NAMALWA (cell line): ENCODE measurements around the gene PNKD.

Experiments used
- DNase-seq: peaks from one replicate; pipeline ENCODE4 v3.0.0-alpha.2; 2015; ENCODE audit warnings: low spot score

Gene PNKD

DNA sequence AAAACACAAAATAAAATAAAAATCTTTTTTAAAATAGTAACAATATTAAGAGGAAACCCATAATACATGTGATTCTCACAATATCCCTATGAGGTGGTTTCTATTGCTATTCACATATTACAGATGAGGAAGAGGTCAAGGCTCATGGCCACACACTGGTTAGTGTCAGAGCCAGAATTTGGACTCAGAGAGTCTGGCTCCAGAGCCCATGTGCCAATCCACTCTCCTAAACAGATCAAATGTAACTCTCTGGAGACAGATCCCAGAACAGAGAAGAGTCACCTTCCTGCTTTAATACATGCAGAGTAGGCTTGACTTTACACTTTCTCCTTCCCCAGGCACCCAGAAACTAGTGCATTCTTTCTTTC is 101.6 kb downstream of the PNKD start:
- DNase-seq, result no peak

DNA sequence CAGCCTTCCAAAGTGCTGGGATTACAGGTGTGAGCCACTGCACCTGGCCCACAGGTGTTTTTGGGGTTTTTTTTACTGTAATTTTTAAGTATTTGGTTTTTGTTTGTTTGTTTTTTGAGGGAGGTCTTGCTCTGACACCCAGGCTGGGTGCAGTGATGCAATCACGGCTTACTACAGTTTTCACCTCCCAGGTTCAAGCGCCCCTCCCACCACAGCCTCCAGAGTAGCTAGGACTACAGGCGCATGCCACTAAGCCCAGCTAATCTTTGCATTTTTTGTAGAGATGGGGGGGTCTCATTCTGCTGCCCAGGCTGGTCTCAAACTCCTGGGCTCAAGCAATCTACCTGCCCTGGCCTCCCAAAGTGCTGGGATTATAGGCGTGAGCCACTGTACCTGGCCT is 104.5 kb downstream of the PNKD start:
- no peak for DNase-seq

- DNase-seq, result no peak
Observed at GRCh38 chr2:218375212-218375611, 104.9 kb downstream of the PNKD start.

GRCh38 chr2:218378053-218378452 is 107.7 kb downstream of the PNKD start:
- no peak for DNase-seq

DNA sequence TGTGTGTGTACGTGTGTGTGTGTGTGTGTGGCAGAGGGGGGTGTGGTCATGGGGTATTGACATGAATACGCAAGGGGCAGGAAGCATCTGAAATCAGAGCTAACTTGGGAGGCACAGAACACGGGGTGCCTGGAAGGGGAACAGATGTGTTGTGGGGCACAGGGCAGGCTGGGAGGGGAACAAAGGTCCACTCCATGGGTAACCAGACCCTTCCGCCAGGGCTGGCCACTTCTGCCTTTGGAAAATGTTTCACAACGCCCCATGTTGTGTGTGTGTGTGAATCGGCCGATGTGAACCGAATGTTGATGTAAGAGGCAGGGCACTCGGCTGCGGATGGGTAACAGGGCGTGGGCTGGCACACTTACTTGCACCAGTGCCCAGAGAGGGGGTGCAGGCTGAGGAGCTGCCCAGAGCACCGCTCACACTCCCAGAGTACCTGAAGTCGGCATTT is 111.6 kb downstream of the PNKD start, which contains the start of gene SLC11A1:
Gene SLC11A1, plus strand, starts transcription at position 358 of the 451 bp plus-strand sequence. CDS start 96 bp downstream, outside the sequence.
- DNase-seq, result no peak

GRCh38 chr2:218382785-218383184 is 112.5 kb downstream of the PNKD start:
- no peak for DNase-seq

DNA sequence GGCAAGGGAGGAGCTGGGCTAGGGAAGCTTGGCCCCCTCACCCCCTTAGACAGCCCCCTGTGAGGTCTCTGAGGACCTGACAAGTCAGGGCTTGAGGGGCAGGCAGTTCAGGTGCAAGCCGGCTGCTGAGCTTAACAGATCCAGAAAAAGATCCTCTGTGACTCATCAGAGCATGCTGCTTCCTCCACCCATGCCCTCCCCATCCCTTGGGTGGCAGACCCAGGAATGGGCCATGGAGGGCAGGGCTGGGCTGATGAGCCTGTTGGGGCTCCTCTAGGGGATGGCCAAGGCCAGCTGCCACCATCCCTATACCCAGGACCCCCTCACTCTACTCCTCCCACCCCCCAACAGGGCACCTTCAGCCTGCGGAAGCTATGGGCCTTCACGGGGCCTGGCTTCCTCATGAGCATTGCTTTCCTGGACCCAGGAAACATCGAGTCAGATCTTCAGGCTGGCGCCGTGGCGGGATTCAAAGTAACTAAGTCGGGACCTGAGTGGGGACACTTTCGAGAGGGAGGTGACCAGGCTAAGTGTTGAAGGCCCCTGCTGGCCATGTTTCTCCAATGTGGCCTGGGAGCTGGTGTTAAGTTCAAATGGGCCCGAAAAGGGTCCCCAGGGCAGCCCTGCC is 113.7 kb downstream of the PNKD start:
- no peak for DNase-seq

GRCh38 chr2:218384975-218385374 is 114.7 kb downstream of the PNKD start:
- no peak for DNase-seq

DNA sequence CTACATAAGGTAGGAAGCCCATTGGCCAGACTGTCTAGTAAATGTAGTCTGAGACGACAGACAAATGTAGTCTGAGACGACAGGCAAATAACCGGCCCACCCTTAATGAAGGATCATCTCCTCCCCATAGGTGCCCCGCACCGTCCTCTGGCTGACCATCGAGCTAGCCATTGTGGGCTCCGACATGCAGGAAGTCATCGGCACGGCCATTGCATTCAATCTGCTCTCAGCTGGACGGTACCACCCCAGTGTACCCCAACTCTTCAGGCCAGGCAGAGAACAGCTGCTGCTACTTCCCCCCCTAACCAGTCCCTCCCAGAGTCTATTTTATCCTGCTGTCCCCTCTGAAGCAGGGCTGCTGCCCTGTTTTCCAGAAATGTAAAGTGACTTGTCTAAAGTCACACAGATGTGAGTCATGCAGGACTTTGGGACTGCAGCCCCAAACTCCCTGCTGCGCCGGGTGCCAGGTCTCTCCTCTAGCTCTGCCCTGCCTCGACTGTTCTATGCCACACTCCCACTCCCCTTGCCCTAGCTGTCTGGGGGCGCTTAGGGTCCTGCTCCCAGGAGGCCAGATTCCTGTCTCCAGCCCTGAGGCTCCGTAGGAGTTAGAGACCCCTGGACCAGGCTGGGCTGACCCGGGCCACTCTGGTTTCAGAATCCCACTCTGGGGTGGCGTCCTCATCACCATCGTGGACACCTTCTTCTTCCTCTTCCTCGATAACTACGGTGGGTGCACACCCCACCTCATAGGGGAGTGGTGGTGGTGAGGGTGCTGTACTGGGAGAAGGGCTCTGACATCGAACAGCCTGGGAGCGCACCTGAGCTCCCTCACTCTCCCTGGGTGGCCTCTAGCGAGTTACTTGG is 116.4 kb downstream of the PNKD start:
- no peak for DNase-seq

GRCh38 chr2:218387369-218388194 is 117.3 kb downstream of the PNKD start:
- peak; percentile 20 for DNase-seq

GRCh38 chr2:218389333-218390150 is 119.2 kb downstream of the PNKD start:
- no peak for DNase-seq

DNA sequence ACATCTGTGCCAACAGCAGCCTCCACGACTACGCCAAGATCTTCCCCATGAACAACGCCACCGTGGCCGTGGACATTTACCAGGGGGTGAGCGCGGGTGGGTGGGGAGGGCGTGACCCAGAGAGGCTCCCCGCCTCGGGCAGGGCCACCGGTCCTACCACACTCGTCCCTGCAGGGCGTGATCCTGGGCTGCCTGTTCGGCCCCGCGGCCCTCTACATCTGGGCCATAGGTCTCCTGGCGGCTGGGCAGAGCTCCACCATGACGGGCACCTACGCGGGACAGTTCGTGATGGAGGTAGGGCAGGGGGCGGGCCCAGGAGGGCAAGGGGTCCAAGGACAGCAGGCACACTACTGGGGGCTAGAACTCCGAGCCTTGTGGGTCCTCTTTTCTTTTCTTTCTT is 120.9 kb downstream of the PNKD start:
- DNase-seq, result no peak

DNA sequence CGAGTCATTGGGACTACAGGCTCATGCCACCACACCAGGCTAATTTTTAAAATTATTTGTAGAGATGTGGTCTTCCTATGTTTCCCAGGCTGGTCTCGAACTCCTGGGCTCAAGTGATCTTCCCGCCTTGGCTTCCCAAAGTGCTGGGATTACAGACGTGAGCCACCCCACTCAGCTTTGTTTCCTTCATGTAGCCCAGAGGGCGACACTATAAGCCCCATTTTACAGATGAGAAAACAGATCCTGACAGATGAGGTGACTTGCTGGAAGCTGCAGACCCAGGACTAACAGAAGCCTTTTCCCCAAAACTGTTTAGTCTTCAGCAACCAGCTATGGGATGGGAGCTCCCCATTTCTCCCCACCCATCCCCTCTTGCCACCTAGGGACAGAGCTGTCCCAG is 122.1 kb downstream of the PNKD start:
- no peak for DNase-seq

GRCh38 chr2:218392891-218393462 is 122.7 kb downstream of the PNKD start:
- no peak for DNase-seq

- DNase-seq, result no peak
Observed at GRCh38 chr2:218393750-218394290, 123.5 kb downstream of the PNKD start.

DNA sequence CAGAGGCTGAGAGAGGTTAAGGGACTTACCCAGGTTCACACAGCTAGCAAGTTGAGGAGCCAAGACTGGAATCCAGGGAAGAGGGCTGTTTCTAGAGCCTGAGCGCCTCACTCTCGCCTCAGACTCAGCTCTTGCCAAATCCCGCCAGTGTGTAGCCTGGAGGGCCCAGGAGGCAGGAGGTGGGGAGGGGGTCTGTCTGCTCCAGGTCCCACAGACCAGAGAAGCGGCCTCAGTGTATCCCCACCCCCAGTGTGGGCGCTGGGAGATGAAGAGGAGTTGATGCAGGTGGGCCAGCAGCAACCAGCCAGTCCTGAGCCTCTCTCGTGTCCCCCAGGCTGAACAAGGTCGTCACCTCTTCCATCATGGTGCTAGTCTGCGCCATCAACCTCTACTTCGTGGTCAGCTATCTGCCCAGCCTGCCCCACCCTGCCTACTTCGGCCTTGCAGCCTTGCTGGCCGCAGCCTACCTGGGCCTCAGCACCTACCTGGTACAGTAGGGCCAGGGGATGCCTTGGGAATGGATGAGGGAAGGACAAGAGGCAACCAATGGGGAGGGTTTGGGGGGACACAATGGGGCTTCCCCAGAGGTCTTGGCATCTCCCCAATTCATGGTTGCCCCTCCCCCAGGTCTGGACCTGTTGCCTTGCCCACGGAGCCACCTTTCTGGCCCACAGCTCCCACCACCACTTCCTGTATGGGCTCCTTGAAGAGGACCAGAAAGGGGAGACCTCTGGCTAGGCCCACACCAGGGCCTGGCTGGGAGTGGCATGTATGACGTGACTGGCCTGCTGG is 124.2 kb downstream of the PNKD start:
- DNase-seq, result no peak

DNA sequence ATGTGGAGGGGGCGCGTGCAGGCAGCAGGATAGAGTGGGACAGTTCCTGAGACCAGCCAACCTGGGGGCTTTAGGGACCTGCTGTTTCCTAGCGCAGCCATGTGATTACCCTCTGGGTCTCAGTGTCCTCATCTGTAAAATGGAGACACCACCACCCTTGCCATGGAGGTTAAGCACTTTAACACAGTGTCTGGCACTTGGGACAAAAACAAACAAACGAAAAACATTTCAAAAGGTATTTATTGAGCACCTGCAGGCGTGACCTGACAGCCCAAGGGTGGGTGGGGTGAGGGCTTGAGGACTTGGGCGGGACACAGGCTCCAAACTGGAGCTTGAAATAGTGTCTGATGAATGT is 124.7 kb downstream of the PNKD start:
- no peak for DNase-seq

DNA sequence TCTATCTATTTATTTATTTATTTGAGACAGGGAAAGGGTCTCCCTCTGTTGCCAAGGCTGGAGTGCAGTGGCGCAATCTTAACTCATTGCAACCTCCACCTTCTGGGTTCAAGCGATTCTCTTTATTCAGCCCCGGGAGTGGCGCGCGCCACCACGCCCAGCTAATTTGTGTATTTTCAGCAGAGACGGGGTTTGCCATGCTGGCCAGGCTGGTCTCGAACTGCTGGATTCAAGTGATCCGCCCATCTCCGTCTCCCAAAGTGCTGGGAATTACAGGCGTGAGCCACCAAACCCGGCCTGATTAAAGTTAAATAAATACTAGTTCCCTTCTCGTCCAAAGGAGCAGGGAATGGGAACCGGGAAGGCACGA is 125.1 kb downstream of the PNKD start:
- DNase-seq, result no peak

GRCh38 chr2:218395826-218396687 is 125.7 kb downstream of the PNKD start:
- DNase-seq, result peak; percentile 96
